Tibial nerve (tissue), 3 donors: ENCODE data around the gene ING1.

Experiments used
- CTCF ChIP-seq, 5 experiments: fragments of 200-600 bp in 3 of 5; fragments of 450-650 bp in 2 of 5; sonication (generic) in 3 of 5; IDR thresholded peaks; one replicate each; pipeline ENCODE4 v1.5.1; 2016 to 2019; ENCODE audit warnings: antibody characterized with exemption in 5 of 5, mild to moderate bottlenecking in 3 of 5, moderate library complexity in 2 of 5
- POLR2A ChIP-seq, 2 donors: fragments of 450-650 bp; IDR thresholded peaks; one replicate each; pipeline ENCODE4 v1.6.1; 2017; ENCODE audit warnings: antibody characterized with exemption in 2 of 2, mild to moderate bottlenecking in 2 of 2, moderate library complexity in 2 of 2

- TF ChIP-seq CTCF (IDR thresholded peaks at IDR 0.05), result no peak
- TF ChIP-seq POLR2A (IDR thresholded peaks at IDR 0.05), result no peak
Observed at GRCh38 chr13:110722971-110723370, 9.5 kb downstream of the ING1 start.
